ENCODE results near the gene ATG101.
A peak's percentile ranks its signal among the peaks of the same experiment; 100 is the strongest.

ATG101 gene

GRCh38 chr12:52058631-52059361, 11.0 kb upstream of the ATG101 start:
- DNase-seq: no peak

GRCh38 chr12:52059582-52060497, 9.9 kb upstream of the ATG101 start:
- DNase-seq: peak in 1 of 2 donors; percentile 22

GRCh38 chr12:52060498-52061177, 9.1 kb upstream of the ATG101 start:
- no peak for DNase-seq

- no peak for DNase-seq
These were observed 8.2 kb upstream of the ATG101 start for GRCh38 chr12:52061470-52062166.

GRCh38 chr12:52062167-52063081, 7.4 kb upstream of the ATG101 start:
- DNase-seq: no peak

- DNase-seq: no peak
These were observed 6.5 kb upstream of the ATG101 start for GRCh38 chr12:52063082-52063924.

GRCh38 chr12:52063981-52064649, 5.7 kb upstream of the ATG101 start:
- DNase-seq: no peak

GRCh38 chr12:52066346-52067080, 3.3 kb upstream of the ATG101 start:
- DNase-seq: no peak

- no peak for DNase-seq
These were observed 2.8 kb upstream of the ATG101 start for GRCh38 chr12:52067081-52067374.

GRCh38 chr12:52070185-52070925, 577 bp downstream of the ATG101 start:
- no peak for DNase-seq

GRCh38 chr12:52073531-52074381, 4.0 kb downstream of the ATG101 start:
- DNase-seq: no peak

GRCh38 chr12:52074971-52075724, 5.4 kb downstream of the ATG101 start:
- no peak for DNase-seq

- no peak for DNase-seq
These were observed 7.0 kb downstream of the ATG101 start for GRCh38 chr12:52076811-52077210.

- DNase-seq: no peak
These were observed 8.5 kb downstream of the ATG101 start for GRCh38 chr12:52078276-52078675.

- DNase-seq: no peak
These were observed 10.0 kb downstream of the ATG101 start, which contains the start of gene SMIM41 for GRCh38 chr12:52079576-52080402. TSS of gene SMIM41 (plus strand) at chr12:52079704. CDS start at chr12:52079780, 76 bp downstream.
